DMS53 (cell line): Measurements from ENCODE around the gene FOXD2.

Experiments used
- DNase-seq: peaks from one replicate; lab custom pipeline; 2025; lab: John Stamatoyannopoulos, UW

The FOXD2 gene

DNA sequence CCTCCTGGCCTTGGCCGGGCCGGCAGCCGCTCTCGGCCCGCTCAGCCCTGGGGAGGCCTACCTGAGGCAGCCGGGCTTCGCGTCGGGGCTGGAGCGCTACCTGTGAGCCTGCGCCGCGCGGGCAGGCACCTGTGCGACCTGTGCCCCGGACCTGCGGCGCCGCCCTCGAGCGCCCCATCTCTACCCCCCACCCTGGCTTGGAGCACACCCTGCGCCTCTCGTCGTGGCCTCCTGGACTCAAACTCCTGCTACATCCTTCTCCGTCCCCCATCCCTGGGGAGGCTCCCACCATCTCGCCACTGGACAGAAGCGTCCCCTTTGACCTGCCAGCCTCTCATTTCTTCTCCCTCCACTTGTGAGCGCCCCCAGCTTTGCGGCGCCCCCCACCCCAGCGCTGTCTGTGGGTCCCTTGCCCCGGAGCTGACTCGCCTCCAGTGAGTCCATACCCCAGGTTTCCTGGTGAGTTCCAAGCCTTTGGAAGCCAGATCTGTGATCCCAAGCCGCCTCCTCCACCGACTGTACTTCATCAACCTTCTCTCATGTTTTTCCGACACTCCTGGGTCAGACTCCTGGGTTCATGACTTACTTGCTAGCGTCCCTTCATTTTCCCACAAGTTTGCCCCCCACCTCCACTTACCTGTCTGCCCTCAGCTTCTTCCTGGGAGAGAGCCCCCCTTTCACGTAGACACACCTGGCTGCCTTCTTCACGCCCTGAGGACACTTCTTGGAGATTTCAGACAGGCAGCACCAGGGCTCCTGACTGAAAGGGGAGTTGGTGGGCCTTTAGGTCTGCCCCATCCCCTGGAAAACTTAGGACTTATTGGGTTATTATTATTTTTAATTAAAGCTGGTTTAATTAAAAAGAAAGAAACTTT, 20.4 kb upstream of the FOXD2 start:
- peak; percentile 69 for DNase-seq

DNA sequence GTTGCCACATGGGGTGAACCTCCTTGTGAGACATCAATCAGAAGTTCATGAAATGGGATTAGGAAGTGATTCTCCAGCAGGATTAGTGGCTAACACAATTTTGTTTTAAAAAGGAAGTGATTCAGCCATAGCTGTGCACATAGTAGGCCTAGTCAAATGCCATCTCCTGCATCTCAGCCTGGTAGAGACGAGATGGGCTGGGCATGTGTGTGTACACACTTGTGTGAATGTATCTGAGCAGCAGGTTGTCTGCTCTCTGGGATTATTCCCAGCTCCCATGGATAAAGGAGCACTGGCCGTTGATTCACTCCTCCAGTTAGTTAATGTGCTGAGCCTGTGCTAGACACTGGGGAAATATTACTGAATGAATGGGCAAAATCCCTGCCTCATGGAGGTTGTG, 19.7 kb upstream of the FOXD2 start:
- no peak for DNase-seq

DNA sequence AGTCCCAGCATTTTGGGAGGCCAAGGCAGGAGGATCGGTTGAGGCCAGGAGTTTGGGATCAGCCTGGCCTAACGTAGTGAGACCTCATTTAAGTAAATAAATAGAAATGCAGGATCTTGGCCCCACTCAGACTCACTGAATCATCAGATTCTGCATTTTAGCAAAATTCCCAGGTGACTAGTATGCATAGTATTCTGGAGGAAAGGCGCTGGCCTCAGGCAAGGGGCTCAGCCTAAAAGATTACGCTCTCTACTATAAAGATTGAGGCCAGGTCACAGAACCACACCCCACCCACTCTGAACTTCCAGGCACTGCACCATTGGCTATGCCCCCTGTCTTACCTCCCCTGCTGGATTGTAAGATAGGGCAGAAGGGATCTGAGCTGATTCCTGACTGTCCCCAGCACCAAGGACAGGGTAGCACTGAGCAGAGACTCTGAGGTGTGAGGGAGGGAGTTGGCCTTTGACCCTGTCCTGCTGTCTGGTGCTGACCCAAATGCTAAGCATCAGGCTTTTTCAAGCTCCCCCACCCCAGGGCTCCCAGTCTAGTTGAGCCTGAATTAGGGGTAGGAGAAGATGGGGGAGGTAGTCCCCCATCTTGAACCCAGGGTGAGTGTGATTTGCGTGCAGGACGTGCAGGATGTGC, 19.0 kb upstream of the FOXD2 start:
- no peak for DNase-seq

DNA sequence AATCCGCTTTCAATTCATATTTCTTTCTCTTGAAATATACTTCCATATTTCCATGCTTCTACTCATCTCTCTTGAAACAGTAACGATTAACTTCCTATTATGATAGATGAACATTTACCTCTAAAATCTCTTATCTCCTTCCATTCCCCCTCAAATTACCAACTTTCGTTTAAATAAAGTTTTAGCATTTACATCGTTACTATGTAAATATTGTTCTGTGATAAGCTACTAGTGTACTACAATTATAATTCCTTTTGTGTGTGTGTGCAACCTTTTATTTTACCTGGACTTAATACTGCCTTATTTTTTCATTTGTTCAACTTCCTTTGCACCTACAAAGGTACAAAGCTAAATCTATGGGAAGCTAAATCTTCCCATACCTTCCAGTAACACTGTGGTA, 17.3 kb upstream of the FOXD2 start:
- no peak for DNase-seq

DNA sequence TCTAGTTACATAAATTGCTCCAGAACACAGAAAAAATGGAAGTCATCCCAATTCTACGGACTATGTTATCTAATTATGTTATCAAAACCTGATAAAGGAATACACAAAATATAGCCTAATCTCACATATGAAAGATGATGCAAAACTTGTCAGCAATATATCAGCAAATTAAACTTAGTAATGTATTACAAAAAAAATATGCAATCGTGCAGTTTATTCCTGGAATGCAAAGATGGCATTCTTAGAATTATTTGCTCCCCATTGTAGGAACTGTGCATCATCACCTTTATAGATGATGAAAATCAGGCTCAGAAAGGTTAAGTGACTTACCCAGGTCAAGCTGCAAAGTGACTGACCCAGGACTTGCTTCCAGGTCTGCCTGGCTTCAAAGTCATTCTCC, 14.0 kb upstream of the FOXD2 start:
- DNase-seq: no peak

DNA sequence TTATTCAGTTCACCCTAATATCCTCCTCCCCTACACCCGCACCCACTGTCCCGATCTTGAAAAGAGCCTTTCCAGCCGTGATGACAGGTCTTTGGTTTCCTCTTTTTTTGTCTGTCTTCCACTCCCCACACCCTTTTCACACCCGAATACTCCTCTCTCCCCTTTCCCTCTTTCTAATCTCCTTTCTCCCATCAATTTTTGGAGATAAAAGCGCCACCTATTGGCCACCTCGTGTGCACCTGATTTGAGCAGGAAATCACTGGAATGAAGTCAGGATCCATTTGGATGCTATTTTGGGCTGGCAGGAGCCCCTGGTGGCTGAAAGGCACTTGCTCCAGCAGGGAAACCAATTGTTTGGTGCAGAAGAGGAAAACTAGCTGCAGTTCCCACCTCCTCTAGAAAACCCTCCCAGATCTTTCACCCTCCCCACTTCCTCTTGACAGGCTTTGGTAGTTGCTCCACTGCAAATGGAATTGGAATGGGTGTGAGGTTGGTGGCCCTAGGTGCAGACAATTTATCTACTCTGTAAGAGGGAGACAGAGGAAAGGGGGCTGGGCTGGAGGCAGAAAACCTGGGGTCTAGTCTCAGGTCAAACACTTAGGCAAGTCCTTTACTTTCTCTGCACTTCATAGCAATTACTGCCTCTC, 13.4 kb upstream of the FOXD2 start:
- DNase-seq: peak; percentile 86

DNA sequence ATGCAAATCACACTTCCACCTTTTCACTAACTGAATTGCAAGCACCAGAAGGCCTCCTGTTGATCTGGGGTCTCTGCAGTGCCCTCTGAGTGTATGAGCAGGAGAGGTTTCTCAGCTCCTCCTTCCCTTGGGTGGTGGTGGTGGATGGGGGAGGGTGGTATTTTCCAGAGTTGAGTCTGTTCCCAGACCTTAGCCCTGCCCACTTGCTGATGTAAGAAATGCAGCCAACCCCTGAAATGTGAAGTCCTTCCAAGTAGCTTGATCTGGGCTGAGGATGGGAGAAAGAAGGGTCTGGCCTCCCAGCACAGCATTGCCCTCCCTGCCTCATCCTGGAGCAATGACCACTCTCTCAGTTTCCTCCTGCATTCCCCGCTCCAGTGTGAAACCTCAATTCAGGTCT, 6.3 kb upstream of the FOXD2 start:
- DNase-seq: no peak

DNA sequence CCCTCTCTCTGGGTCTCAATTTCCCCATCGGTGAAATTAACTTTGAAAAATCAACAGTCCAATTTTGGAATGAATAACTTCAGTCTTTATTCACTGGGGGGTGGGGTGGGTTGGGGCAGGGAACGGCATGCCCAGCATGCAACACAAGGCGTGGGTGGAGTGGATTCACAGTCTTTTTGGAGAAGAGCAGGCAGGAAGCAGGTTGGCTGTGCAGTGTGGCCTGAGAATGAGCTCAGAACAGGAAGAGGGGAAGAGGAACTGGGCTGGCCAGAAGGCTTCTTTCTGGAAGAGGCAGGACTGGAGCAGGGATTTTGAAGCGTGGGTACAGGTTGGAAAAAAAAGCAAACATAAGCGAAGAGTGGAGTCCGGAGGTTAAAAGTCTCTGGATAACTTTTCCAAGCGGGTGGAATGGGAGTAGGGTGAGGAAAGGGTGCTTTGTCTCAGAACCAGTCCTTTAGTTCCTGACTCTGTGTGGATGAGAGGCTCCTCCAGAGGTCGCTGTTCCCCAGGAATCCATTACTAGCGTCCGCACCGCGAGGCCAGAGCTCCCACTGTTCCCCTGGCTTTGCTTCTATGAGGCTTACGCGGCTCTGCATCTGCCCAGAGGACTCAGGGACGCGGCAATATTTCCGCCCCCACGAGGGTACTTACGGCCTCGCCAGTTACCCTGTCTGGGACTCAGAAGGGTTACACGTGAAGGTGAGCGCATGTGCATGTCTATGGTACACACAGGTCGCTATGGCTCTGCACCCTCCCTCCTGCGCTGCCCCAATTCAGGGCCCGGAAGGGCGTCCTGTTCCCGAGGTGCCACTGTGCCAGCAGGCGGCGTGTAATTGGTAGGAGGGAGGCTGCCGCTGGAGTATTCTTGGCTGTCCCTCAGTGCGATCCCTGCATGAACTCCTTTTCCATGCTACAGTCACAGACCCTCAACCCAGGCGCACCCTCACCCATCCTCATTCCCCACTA, 5.5 kb upstream of the FOXD2 start:
- DNase-seq: peak; percentile 98

DNA sequence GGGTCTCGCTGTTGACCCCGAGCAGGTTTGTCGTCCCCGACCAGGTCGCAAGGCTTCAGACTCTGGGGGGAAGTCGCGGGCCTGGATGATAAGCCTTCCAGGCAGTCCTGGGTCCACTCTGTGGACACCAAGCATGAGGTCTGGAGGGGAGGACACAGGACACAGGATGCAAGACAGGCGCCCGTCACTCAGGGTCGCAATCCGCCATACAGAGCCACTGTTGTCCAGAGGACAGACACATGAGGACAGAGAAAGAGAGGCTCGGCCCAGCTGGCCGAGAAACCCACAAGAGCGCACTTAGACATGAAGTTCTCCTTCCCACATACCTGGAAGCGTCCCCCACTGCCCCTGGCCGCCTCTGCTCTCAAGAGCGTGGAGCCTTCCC, 4.8 kb upstream of the FOXD2 start:
- peak; percentile 74 for DNase-seq

DNA sequence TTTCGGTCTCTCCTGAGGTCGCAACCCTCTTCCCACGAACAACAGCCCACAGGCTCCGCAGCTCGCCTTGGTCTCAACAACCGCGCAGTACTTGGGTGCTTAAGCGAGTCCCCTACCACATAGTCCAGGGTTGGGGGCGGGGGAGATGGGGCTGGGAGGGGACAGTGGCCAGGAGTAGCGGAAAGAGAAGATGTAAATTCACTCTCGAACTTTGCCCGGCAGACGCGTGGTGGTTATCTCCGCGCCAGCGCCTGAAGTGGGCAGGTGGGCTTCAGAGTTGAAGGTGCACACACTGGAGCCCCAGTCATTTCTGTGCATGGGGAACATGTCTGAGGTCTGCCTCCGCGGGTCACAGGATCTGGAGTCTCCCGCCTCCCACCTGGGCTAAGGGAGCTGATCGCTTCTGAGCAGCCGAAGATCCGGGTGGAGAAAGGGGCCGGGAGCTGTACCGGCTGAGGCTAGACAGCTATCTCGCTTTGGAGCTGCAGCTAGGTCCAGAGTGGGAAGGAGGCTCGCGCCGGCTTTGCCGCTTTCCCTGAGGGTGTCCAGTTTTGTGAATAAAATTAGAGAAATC, 4.3 kb upstream of the FOXD2 start:
- peak; percentile 52 for DNase-seq

DNA sequence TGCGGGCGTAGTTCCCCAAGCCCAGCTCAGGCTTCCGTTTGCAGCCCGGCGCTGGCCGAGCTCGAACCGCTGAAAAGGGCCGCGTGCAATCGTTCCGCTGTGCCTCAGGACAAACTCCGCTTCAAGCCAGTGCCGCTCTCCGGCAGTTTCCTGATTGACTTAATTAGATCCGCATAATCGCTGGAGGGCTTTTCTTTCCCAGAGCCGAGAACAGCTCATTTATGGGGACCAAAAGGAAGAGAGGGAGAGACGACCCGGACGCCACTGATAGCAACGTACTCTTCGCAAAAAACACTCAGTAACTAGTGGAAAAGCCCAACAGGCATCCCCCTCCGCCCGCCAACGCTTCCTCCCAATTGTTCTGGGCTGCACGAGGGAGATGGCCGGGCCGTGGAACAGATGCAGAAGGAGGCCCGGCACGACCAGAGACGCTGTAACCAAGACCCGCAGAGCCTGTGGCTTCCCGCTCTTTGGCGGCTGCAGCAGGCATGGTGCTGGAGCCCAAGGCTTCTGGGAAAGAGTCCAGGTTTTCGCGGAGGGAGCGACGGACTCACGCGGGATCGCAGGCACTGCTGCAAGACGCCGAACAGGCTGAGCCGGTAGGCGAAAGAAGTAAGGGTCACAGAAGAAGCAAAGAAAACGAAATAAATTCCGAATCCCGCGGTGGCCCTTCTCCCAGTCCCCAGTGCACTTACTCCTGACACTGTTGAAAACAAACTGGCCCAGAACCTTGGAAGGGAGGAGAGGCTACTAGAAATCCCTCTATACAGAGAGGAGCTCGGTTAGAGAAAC, 3.6 kb upstream of the FOXD2 start:
- no peak for DNase-seq

DNA sequence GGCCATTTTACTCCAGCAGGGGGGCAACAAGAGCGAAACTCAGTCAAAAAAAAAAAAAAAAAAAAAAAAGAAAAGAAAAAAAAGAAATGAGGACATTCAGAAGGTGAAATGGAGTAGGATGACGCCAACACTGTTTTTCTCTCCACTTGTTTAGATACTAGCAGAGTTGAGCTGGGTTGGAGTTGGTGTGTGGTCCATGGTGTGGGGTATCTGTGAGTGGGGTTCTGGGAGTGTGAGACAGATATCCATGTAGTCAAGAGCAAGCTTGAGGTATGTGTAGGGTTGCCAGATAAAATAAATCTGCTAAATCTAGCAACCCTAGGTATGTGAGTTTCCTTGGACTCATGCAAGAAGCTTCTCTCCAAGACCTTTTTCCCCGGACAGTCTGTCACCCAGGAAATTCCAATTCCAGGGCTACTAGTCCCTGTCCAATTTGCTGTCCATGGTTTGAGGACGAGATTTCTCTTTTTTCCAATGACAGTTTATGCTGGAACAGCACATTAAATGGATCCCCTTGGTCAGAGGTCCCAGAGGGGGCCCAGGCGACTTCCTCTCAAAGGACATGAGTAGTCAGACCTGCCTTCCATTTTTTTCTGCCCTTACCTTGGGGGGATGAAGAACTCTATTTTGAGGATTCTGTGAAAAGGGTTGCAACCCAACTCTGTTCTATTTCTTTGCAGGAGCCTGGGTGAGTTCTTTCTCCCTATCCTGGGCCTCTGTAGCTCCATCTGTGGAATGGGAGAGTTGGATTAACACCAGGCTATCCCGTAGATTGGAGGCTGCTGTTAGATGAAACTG, 2.1 kb upstream of the FOXD2 start:
- no peak for DNase-seq

DNA sequence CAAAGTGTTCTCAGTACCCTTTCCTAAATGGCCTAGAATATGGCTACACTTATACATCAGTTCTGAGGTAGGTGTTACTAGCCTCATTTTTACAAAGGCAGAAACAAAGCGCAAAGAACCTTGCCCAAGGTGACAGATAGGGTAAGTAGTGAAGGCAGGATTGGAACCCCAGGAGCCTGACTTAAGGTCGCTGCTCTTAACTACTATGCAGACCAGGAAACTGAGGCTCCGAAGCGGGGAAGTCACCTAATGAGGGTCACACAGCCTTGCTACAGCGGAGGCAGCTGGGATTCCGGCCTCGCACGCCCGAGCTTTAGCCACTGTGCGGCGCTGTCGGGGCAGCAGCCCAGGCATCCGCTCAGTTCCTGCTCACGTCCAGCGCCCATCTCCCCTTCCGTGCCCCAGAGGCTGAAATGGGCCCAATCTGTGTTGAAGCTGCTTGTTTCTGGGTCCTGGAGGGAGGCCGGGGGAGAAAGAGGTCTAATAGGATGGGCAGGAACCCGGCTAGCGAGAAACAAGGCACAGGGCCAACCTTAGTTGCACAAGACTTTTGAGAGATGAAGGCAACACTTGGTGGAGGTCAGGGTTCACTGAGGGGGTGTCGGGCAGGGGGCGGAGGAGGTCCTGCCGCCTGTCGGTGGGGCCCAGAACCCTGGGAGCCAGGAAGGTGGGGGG, 1.4 kb upstream of the FOXD2 start:
- DNase-seq: peak; percentile 94

DNA sequence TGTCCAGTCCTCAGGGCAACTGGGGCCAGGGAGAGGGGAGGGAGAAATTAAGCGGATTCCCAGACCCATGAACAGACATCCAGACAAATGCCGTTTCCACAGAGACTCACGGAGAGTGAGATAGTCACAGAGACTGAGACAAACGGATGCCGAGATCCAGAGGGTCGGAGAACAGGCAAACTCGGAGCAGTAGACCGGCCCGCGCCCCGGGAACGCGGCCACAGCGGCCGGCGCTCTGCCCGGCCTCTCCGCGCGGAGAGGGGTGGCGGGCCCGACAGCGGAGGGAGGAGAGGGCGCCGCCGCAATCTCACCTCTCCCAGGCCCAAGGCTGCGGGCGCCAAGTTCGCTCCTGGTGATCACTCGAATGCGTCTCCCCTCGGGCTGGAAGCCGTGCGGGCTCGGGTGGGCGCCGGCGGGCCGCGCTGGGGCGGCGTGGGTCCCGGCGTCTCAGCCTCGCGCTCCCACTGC, 831 bp upstream of the FOXD2 start:
- peak; percentile 85 for DNase-seq

DNA sequence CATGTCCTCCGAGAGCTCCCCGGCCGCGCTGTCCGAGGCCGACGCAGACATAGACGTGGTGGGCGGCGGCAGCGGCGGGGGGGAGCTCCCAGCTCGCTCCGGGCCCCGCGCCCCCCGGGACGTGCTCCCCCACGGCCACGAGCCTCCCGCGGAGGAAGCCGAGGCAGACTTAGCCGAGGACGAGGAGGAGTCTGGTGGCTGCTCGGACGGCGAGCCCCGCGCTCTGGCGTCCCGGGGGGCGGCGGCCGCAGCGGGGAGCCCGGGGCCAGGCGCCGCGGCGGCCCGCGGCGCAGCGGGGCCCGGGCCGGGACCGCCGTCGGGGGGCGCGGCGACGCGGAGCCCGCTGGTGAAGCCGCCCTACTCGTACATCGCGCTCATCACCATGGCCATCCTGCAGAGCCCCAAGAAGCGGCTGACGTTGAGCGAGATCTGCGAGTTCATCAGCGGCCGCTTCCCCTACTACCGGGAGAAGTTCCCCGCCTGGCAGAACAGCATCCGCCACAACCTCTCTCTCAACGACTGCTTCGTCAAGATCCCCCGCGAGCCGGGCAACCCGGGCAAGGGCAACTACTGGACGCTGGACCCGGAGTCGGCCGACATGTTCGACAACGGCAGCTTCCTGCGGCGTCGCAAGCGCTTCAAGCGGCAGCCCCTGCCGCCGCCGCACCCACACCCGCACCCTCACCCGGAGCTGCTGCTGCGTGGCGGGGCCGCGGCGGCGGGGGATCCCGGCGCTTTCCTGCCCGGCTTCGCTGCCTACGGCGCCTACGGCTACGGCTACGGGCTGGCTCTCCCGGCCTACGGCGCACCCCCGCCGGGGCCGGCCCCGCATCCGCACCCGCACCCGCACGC, 547 bp downstream of the FOXD2 start:
- DNase-seq: peak; percentile 72

DNA sequence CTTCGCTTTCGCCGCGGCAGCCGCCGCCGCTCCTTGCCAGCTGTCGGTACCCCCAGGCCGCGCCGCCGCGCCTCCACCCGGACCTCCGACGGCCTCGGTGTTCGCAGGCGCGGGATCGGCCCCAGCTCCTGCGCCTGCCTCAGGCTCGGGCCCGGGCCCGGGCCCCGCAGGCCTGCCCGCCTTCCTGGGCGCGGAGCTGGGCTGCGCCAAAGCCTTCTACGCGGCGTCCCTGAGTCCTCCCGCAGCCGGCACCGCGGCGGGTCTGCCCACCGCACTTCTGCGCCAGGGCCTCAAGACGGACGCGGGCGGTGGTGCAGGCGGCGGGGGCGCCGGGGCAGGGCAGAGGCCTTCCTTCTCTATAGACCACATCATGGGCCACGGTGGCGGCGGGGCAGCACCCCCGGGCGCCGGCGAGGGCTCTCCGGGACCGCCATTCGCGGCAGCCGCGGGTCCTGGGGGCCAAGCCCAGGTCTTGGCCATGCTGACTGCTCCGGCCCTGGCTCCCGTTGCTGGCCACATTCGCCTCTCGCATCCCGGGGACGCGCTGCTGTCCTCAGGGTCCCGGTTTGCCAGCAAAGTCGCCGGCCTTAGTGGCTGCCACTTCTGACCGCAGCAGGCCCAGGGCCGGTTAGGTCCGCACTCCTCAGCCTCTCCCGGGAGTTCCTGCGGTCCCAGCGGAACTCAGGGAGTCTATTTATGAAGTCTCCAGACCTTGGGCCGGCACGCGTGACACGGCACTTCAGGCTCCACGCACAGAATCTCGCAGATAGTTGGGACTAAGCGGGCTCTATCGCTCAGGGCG, 1.4 kb downstream of the FOXD2 start:
- DNase-seq: peak; percentile 47

DNA sequence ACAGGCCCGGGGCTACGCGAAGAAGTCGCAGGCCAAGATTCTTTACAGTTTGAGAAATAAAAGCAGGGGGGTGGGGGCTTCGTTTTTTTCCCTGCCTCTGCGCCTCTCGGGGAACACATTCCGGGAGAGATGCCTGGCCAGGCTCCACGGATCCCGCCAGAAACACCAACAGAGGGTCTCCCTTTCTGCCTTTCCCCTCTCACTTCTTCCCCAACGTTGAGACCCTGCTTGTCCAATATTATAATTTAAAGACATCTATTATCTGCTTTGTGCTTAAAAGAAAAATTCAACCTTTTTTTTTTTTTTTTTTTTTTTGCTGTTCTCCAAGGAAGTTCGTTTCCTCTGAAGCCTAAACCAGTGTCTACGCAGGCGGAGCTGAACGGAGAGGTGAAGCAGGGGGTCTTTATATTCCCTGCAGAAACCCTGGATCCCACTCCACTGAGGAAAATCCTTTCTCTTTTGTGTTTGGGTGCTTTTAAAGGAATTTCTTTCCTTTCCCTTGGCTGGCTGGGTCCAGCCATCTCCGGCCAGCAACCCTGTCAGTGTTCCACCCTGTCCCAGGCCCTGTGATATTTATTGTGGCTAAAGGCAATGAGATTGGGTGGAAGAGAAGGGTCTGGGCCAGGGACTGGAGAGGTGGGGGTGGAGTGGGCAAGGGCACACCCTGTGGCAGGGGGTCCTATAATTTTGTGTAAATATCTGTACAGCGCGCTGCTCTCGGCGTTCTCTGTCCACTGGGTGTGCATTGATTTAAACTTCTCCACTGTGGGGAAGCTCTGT, 2.2 kb downstream of the FOXD2 start:
- DNase-seq: no peak
